Stimulated activated naive B cell treated with anti-CD40 and anti-IgM and Interleukin-4, amounts not matched to agents 10 μg/mL and 1 μg/mL and 100 μg/mL, for 72 hours (primary cell): Measurements from ENCODE around the gene MCOLN2.

Source experiments
- ATAC-seq, 2 donors: fragments of 150-1000 bp; cut with Tn5 transposase; replicated peaks; 2 replicates each; pipeline ENCODE4 v1.10.0; 2021; ENCODE audit warnings: moderate library complexity in 1 of 2
- DNase-seq: peaks from one replicate; pipeline ENCODE4 v3.0.0; 2021
- H3K27ac Mint-ChIP-seq: one replicate; pipeline ENCODE4 v1.8.0; 2022; ENCODE audit warnings: mild to moderate bottlenecking, mixed read lengths
- H3K27me3 Mint-ChIP-seq, 2 donors: one replicate each; pipeline ENCODE4 v1.8.0; 2022; ENCODE audit warnings: mixed read lengths in 2 of 2
- H3K36me3 Mint-ChIP-seq, 2 donors: one replicate each; pipeline ENCODE4 v1.8.0; 2022; ENCODE audit warnings: mixed read lengths in 2 of 2, mild to moderate bottlenecking in 1 of 2
- H3K4me1 Mint-ChIP-seq, 2 donors: one replicate each; pipeline ENCODE4 v1.8.0; 2022; ENCODE audit warnings: mixed read lengths in 2 of 2, mild to moderate bottlenecking in 1 of 2
- H3K4me3 Mint-ChIP-seq, 2 donors: one replicate each; pipeline ENCODE4 v1.8.0; 2022; ENCODE audit warnings: mild to moderate bottlenecking in 2 of 2, mixed read lengths in 2 of 2, moderate library complexity in 1 of 2
- H3K9me3 Mint-ChIP-seq, 2 donors: one replicate each; pipeline ENCODE4 v1.8.0; 2022; ENCODE audit warnings: mixed read lengths in 2 of 2, mild to moderate bottlenecking in 1 of 2

Gene MCOLN2

DNA sequence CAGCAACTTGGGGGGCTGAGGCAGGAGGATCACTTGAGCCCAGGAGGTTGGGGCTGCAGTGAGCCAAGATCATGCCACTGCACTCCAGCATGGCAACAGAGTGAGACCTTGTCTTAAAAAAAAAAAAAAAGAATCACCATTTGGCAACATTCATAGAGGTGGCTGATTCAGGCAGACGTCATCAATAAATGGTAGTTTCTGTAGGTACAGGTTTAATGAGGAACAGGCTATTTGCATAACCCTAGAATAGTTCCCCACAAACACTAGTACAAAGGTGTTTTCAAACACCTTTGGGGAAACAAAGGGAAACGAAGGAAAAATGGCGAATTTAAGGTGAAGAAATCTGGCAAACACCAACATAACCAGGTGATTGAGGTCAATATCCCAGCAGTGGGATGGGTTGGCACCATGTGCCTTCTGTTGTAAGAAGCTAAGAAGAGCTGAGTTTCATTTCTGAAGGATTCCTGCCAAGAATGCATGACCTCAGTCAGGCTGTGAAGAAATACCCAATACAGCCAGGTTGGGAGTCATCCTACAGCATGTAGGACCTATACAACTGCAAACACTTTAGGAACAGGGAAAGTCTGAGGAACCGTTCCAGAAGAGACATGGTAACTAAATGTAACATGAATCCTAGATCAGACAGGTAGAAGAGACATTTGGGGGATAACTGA is 109.5 kb downstream of the MCOLN2 start:
- DNase-seq (no peak), ATAC-seq (no peak)
- Mint-ChIP-seq H3K27me3 (peaks cover 25 to 29% of the 10 kb centered on the region in 2 donors), H3K36me3 (no peaks in the 10 kb centered on the region), H3K27ac (no peak overlapping the region), H3K4me3 (no peak overlapping the region), H3K9me3 (no peaks in the 10 kb centered on the region), H3K4me1 (peaks cover 1 to 4% of the 10 kb centered on the region in 2 donors)

DNA sequence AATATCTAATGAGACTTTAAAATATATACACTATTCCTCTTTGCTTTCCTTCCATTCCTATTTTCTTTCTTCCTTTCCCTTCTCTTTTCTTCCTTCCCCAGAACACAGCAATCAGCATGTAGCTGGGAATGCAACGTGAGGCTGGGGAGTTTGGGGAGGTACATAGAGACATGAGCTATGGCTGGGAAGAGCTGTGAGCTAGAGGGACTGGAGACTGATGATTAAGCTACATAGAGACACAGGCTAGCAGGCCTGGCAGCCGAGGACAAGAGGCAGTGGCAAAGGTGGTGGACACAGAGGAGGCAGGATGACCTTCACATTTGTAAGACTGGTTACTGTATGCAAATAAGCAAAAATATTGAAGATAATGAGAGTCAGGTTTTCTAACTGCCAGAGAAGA is 111.4 kb downstream of the MCOLN2 start:
- Mint-ChIP-seq H3K27me3 (peaks cover 17 to 27% of the 10 kb centered on the region in 2 donors), H3K4me3 (no peak overlapping the region)
- no peak for ATAC-seq

DNA sequence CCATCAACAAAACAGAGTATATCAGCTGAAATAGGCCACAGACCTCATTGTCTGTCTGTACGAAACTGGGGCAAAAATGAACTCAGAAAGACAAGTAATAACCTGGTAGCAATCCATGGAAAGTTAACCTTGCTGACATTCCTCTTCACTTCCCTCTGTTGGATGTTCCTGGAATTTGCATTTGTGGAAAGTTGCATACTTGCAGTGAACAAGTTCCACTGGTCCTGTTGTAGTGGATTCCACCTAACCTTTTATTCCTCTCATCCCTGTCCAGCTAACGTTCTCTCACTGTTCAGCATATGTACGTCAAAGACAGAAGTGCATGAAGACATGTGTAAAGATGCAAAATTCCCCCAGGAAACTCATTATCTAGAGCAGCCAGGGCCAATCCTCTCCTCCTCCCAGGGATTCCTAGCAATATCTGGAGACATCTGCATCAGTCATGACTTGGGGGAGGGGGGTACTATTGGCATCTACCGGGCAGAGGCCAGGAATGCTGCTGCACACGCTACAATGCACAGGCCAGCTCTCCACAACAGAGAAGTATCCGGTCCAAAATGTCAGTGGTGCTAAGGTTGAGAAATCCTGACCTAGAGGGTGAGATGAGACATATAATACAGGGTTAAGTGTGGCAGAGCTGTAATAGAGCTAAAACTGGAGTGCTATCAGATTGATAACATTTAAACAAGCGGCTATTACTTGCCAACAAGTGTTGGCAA is 112.1 kb downstream of the MCOLN2 start:
- H3K27me3 Mint-ChIP-seq = peaks cover 17 to 32% of the 10 kb centered on the region in 2 donors
- no peaks in the 10 kb centered on the region for H3K36me3 Mint-ChIP-seq
- H3K9me3 Mint-ChIP-seq = peaks cover 2 to 4% of the 10 kb centered on the region in 2 donors
- no peak overlapping the region for H3K4me3 Mint-ChIP-seq
- no peak for ATAC-seq
- DNase-seq = no peak
- no peak overlapping the region for H3K27ac Mint-ChIP-seq
- peaks cover 0 to 2% of the 10 kb centered on the region in 2 donors for H3K4me1 Mint-ChIP-seq

More for the DNA sequence above, 111.4 kb downstream of the MCOLN2 start:
- peaks cover 0 to 2% of the 10 kb centered on the region in 2 donors for H3K4me1 Mint-ChIP-seq
- H3K36me3 Mint-ChIP-seq = no peaks in the 10 kb centered on the region
- DNase-seq = no peak
- H3K27ac Mint-ChIP-seq = no peak overlapping the region
- peaks cover 2 to 4% of the 10 kb centered on the region in 2 donors for H3K9me3 Mint-ChIP-seq

DNA sequence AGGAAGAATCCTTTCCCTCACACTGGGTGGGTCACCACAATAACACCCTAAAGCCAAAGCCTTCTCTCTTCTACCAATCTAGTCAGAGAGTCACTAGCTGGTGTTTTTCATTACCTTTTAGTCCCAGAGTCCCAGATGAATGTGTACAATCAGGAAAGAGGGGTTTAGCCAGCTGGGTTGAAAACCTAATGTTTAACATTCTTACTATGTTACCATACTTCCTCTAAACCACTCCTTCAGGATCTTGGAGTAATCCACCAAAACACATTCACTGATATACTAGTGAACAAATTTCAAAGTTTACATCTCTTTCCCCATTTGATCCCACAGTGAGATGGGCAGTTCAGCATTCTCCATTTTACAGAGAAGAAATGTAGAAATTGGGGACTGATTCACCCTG is 113.6 kb downstream of the MCOLN2 start:
- ATAC-seq (no peak), DNase-seq (no peak)
- peaks cover 2 to 4% of the 10 kb centered on the region in 2 donors for H3K9me3 Mint-ChIP-seq
- H3K27me3 Mint-ChIP-seq = peaks cover 12 to 26% of the 10 kb centered on the region in 2 donors
- no peak overlapping the region for H3K4me3 Mint-ChIP-seq
- no peaks in the 10 kb centered on the region for H3K4me1 Mint-ChIP-seq
- H3K27ac Mint-ChIP-seq = no peak overlapping the region
- no peaks in the 10 kb centered on the region for H3K36me3 Mint-ChIP-seq

DNA sequence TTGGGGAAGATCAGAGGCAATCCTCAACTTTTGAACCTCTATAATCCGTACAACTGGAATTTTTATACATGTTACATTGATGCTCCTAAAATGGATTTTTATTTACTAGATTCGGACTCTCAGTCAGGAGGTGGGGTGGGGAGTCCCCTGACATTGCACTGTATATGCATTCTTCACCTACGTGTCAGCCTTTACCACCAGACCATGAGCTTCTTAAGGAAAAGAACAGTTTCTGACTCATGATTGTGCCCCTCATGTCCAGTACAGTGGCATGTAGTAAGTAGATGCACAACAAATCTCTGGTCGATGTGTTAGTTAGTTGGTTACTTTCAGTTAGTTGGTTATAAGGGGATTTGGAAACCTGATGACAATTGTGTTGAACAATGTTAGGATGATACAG is 119.3 kb downstream of the MCOLN2 start:
- peaks cover 12 to 23% of the 10 kb centered on the region in 2 donors for H3K27me3 Mint-ChIP-seq

DNA sequence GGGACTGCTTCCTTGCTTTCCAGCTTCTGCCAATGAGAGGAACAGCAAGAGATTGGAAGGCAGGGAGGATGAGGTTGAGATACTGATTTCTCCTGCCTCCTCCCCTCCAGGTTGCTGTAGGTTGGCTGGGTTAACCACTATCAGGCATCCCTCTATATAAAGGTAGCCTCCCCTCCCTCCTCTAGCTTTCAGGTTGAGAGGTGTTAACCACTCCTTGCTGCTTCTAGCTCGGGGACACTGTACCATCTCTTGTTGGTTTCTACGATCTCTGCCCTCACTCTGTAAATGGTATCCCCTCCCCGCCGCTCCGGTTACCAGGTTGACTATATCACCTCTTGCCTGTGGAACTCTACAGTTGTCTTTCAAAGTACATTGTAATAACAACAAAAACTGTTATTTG is 120.6 kb downstream of the MCOLN2 start:
- Mint-ChIP-seq H3K9me3 (peaks cover 0 to under 1% of the 10 kb centered on the region in 2 donors), H3K4me3 (no peak overlapping the region), H3K36me3 (no peaks in the 10 kb centered on the region), H3K27me3 (peaks cover 15 to 26% of the 10 kb centered on the region in 2 donors), H3K4me1 (no peaks in the 10 kb centered on the region), H3K27ac (no peak overlapping the region)
- no peak for DNase-seq
- no peak for ATAC-seq

More for the DNA sequence above, 119.3 kb downstream of the MCOLN2 start:
- DNase-seq (no peak), ATAC-seq (no peak)
- peaks cover 2 to 4% of the 10 kb centered on the region in 2 donors for H3K9me3 Mint-ChIP-seq
- no peaks in the 10 kb centered on the region for H3K4me1 Mint-ChIP-seq
- H3K36me3 Mint-ChIP-seq = no peaks in the 10 kb centered on the region
- H3K4me3 Mint-ChIP-seq = no peak overlapping the region
- no peak overlapping the region for H3K27ac Mint-ChIP-seq
